HepG2 (cell line): Measurements from ENCODE around the gene SMARCB1. TPM values are rescaled to one million over a fixed set of nuclear protein-coding genes. Genes with fewer than 3 reads are reported as not detected.

ENCODE experiments used
- DPF2 ChIP-seq: sonication (generic); formaldehyde crosslinking; IDR thresholded peaks from 2 replicates; pipeline ENCODE4 v1.4.0; 2020; ENCODE audit warnings: mild to moderate bottlenecking, low read depth, missing genetic modification reagents, borderline replicate concordance
- GMEB1 ChIP-seq: sonication (generic); formaldehyde crosslinking; IDR thresholded peaks from 2 replicates; pipeline ENCODE4 v1.5.1; 2020; ENCODE audit warnings: missing genetic modification reagents, mild to moderate bottlenecking, borderline replicate concordance
- GTF2F1 ChIP-seq: fragments of 150-350 bp; IDR thresholded peaks from 2 replicates; pipeline ENCODE4 v1.6.1; 2014; ENCODE audit warnings: low read length
- HMGXB4 ChIP-seq, 2 experiments: sonication (generic) in 1 of 2; formaldehyde crosslinking in 1 of 2; IDR thresholded peaks; 2 replicates each; pipeline versions ENCODE4 v1.4.0 to v1.6.1; 2018 to 2020; ENCODE audit warnings: missing genetic modification reagents in 2 of 2, borderline replicate concordance in 1 of 2, low read depth in 1 of 2, mild to moderate bottlenecking in 1 of 2, missing biosample characterization in 1 of 2
- ZBTB25 ChIP-seq: IDR thresholded peaks from 2 replicates; pipeline ENCODE4 v1.6.1; 2018; ENCODE audit warnings: missing genetic modification reagents
- ZNF318 ChIP-seq: sonication (generic); formaldehyde crosslinking; IDR thresholded peaks from 2 replicates; pipeline ENCODE4 v1.4.0; 2020; ENCODE audit warnings: mild to moderate bottlenecking, missing genetic modification reagents
- ZNF484 ChIP-seq: sonication (generic); formaldehyde crosslinking; IDR thresholded peaks from 2 replicates; pipeline ENCODE4 v1.5.1; 2020; ENCODE audit warnings: mild to moderate bottlenecking, low read depth, missing genetic modification reagents, borderline replicate concordance
- ZNF710 ChIP-seq: sonication (generic); formaldehyde crosslinking; IDR thresholded peaks from 2 replicates; pipeline ENCODE4 v1.5.0; 2020; ENCODE audit warnings: mild to moderate bottlenecking, missing genetic modification reagents, borderline replicate concordance
- polyA plus RNA-seq, 8 experiments: library from polyadenylated mRNA; depleted of rRNA in 3 of 8; stranded (reverse) in 7 of 8; unstranded in 1 of 8; fragments of >200 nt; fragmentation: Illumina TruSeq in 4 of 8; extraction: Trizol in 4 of 8; gene quantifications; 2 replicates each; pipeline versions ENCODE4 v1.2.1 to v1.2.3, GENCODE V29; 2011 to 2016; ENCODE audit warnings: low read depth in 4 of 8, missing spikeins in 1 of 8, mixed read lengths in 1 of 8; ENCODE audit not compliant: insufficient read depth in 1 of 8
- total RNA-seq, 5 experiments: library from RNA; depleted of rRNA; stranded (reverse); fragments of >200 nt; fragmentation: Illumina TruSeq; extraction: Trizol; gene quantifications; 2 replicates each; pipeline ENCODE4 v1.2.3, GENCODE V29; 2016; ENCODE audit warnings: low read depth in 1 of 5

Gene SMARCB1
- total and polyA plus RNA-seq, 2 of the 13 experiments (the other 11 are each of a cell fraction or from before 2014, with no cell fraction given) = 74.0 to 166 TPM

GRCh38 chr22:23849009-23850006, 62.5 kb downstream of the SMARCB1 start (continued):
- TF ChIP-seq GMEB1 (CRISPR knock-in tag) = peak; percentile 33; the same call in 1 of the 2 replicates
- no peak for TF ChIP-seq GTF2F1
- TF ChIP-seq ZNF318 (CRISPR knock-in tag) = no peak
- peak; percentile 73; the same call in 1 of the 2 replicates for TF ChIP-seq ZNF710 (CRISPR knock-in tag)
- TF ChIP-seq DPF2 = no peak
- TF ChIP-seq ZNF484 (CRISPR knock-in tag) = no peak
- TF ChIP-seq HMGXB4 (CRISPR knock-in tag; IDR thresholded peaks at IDR 0.05; ENCODE audit: borderline replicate concordance in 1 of 2, low read depth in 1 of 2) = peak; percentile 94 to 96
- TF ChIP-seq ZBTB25 (CRISPR knock-in tag) = peak; percentile 53; the same call in 1 of the 2 replicates
